Muscle layer of colon (tissue), 2 donors: ENCODE measurements around the gene MYO1C.
"Not testable (repeated sequence)": the region's sequence is repeated elsewhere in the genome, so short reads cannot be mapped to it uniquely, and the experiment has no call there.

Experiments used
- H3K27ac ChIP-seq: one replicate; pipeline ENCODE4 v1.7.0; 2013; ENCODE audit warnings: low read depth, mild to moderate bottlenecking, low read length, moderate library complexity
- H3K27me3 ChIP-seq, 2 donors: one replicate each; pipeline ENCODE4 v1.7.0; 2013; ENCODE audit warnings: low read length in 2 of 2, mild to moderate bottlenecking in 2 of 2; ENCODE audit not compliant: insufficient read depth in 2 of 2, control insufficient read depth in 1 of 2
- H3K36me3 ChIP-seq: one replicate; pipeline ENCODE4 v1.7.0; 2013; ENCODE audit warnings: mild to moderate bottlenecking, low read length; ENCODE audit not compliant: insufficient read depth
- H3K4me1 ChIP-seq: one replicate; pipeline ENCODE4 v1.7.0; 2013; ENCODE audit warnings: mild to moderate bottlenecking, low read length; ENCODE audit not compliant: insufficient read depth
- H3K4me3 ChIP-seq, 2 donors: one replicate each; pipeline ENCODE4 v1.7.0; 2013; ENCODE audit warnings: low read length in 2 of 2, low read depth in 1 of 2, mild to moderate bottlenecking in 1 of 2, moderate library complexity in 1 of 2
- H3K9ac ChIP-seq: one replicate; pipeline ENCODE4 v1.7.0; 2013; ENCODE audit warnings: low read length
- H3K9me3 ChIP-seq: one replicate; pipeline ENCODE4 v1.7.0; 2013; ENCODE audit warnings: mild to moderate bottlenecking, low read length
- donor health status: abdominal sarcoma.
- donor health status: Adenocarcinoma of cecum.

Gene MYO1C

GRCh38 chr17:1453694-1454093, 38.8 kb downstream of the MYO1C start:
- H3K9ac ChIP-seq, H3K4me3 ChIP-seq, H3K9me3 ChIP-seq, H3K36me3 ChIP-seq, H3K27me3 ChIP-seq, H3K27ac ChIP-seq: not testable (repeated sequence)
- peaks cover 13% of the 10 kb centered on the region for H3K4me1 ChIP-seq

- no peak overlapping the region for H3K27ac ChIP-seq
- H3K4me3 ChIP-seq = no peak overlapping the region
Measured at GRCh38 chr17:1452836-1453235, 39.6 kb downstream of the MYO1C start.

GRCh38 chr17:1450261-1450660, 42.2 kb downstream of the MYO1C start:
- peaks cover 13% of the 10 kb centered on the region for H3K4me1 ChIP-seq
- H3K4me3 ChIP-seq, H3K9ac ChIP-seq, H3K27ac ChIP-seq, H3K27me3 ChIP-seq, H3K9me3 ChIP-seq, H3K36me3 ChIP-seq: not testable (repeated sequence)

More at GRCh38 chr17:1452836-1453235, 39.6 kb downstream of the MYO1C start:
- Histone ChIP-seq H3K9ac (no peak overlapping the region), H3K9me3 (no peaks in the 10 kb centered on the region), H3K4me1 (peaks cover 13% of the 10 kb centered on the region), H3K36me3 (no peaks in the 10 kb centered on the region), H3K27me3 (no peaks in the 10 kb centered on the region)

- H3K36me3 ChIP-seq = no peaks in the 10 kb centered on the region
- no peak overlapping the region for H3K9ac ChIP-seq
- no peak overlapping the region for H3K27ac ChIP-seq
- no peaks in the 10 kb centered on the region for H3K9me3 ChIP-seq
- H3K4me1 ChIP-seq = peaks cover 7% of the 10 kb centered on the region
- no peak overlapping the region for H3K4me3 ChIP-seq
- H3K27me3 ChIP-seq = no peaks in the 10 kb centered on the region
Measured at GRCh38 chr17:1449412-1449967, 43.0 kb downstream of the MYO1C start.

- Histone ChIP-seq H3K9me3 (no peaks in the 10 kb centered on the region), H3K4me3 (no peak overlapping the region), H3K27ac (no peak overlapping the region), H3K9ac (no peak overlapping the region), H3K4me1 (no peaks in the 10 kb centered on the region), H3K36me3 (no peaks in the 10 kb centered on the region), H3K27me3 (no peaks in the 10 kb centered on the region)
Measured at GRCh38 chr17:1447052-1447451, 45.4 kb downstream of the MYO1C start.

GRCh38 chr17:1446201-1446600, 46.3 kb downstream of the MYO1C start:
- Histone ChIP-seq H3K4me3 (no peak overlapping the region), H3K27ac (no peak overlapping the region), H3K36me3 (no peaks in the 10 kb centered on the region), H3K9me3 (no peaks in the 10 kb centered on the region), H3K27me3 (no peaks in the 10 kb centered on the region), H3K4me1 (no peaks in the 10 kb centered on the region), H3K9ac (no peak overlapping the region)

- not testable (repeated sequence) for H3K27me3 ChIP-seq, H3K4me1 ChIP-seq, H3K9me3 ChIP-seq, H3K9ac ChIP-seq, H3K36me3 ChIP-seq, H3K27ac ChIP-seq, H3K4me3 ChIP-seq
Measured at GRCh38 chr17:1445695-1446094, 46.8 kb downstream of the MYO1C start.

- H3K9me3 ChIP-seq, H3K27ac ChIP-seq, H3K27me3 ChIP-seq, H3K9ac ChIP-seq, H3K4me1 ChIP-seq, H3K4me3 ChIP-seq, H3K36me3 ChIP-seq: not testable (repeated sequence)
Measured at GRCh38 chr17:1442721-1443120, 49.8 kb downstream of the MYO1C start.

GRCh38 chr17:1442187-1442586, 50.3 kb downstream of the MYO1C start:
- Histone ChIP-seq H3K27ac (no peak overlapping the region), H3K27me3 (no peaks in the 10 kb centered on the region), H3K4me3 (no peak overlapping the region), H3K36me3 (no peaks in the 10 kb centered on the region), H3K9ac (no peak overlapping the region), H3K4me1 (peaks cover 6% of the 10 kb centered on the region), H3K9me3 (no peaks in the 10 kb centered on the region)

GRCh38 chr17:1440921-1441320, 51.6 kb downstream of the MYO1C start:
- Histone ChIP-seq H3K9ac (no peak overlapping the region), H3K4me1 (peaks cover 6% of the 10 kb centered on the region), H3K27me3 (no peaks in the 10 kb centered on the region), H3K4me3 (no peak overlapping the region), H3K36me3 (peaks cover 11% of the 10 kb centered on the region), H3K9me3 (no peaks in the 10 kb centered on the region), H3K27ac (no peak overlapping the region)

GRCh38 chr17:1438593-1439083, 53.8 kb downstream of the MYO1C start:
- Histone ChIP-seq H3K9ac (no peak overlapping the region), H3K36me3 (peaks cover 25% of the 10 kb centered on the region), H3K27ac (no peak overlapping the region), H3K4me1 (peaks cover 26% of the 10 kb centered on the region), H3K4me3 (no peak overlapping the region), H3K9me3 (no peaks in the 10 kb centered on the region), H3K27me3 (no peaks in the 10 kb centered on the region)

GRCh38 chr17:1435326-1435725, 57.2 kb downstream of the MYO1C start:
- peaks cover 44% of the 10 kb centered on the region for H3K4me1 ChIP-seq
- H3K36me3 ChIP-seq = peaks cover 25% of the 10 kb centered on the region

More at GRCh38 chr17:1435326-1435725, 57.2 kb downstream of the MYO1C start:
- Histone ChIP-seq H3K27me3 (no peaks in the 10 kb centered on the region), H3K9me3 (no peaks in the 10 kb centered on the region), H3K27ac (no peak overlapping the region), H3K4me3 (no peak overlapping the region), H3K9ac (no peak overlapping the region)
